DMS53 (cell line): ENCODE data around the gene JDP2.
"Not testable (repeated sequence)": the region's sequence is repeated elsewhere in the genome, so short reads cannot be mapped to it uniquely, and the experiment has no call there.

Source experiments
- DNase-seq: peaks from one replicate; lab custom pipeline; 2025; lab: John Stamatoyannopoulos, UW

Gene JDP2, protein sequence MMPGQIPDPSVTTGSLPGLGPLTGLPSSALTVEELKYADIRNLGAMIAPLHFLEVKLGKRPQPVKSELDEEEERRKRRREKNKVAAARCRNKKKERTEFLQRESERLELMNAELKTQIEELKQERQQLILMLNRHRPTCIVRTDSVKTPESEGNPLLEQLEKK

DNA sequence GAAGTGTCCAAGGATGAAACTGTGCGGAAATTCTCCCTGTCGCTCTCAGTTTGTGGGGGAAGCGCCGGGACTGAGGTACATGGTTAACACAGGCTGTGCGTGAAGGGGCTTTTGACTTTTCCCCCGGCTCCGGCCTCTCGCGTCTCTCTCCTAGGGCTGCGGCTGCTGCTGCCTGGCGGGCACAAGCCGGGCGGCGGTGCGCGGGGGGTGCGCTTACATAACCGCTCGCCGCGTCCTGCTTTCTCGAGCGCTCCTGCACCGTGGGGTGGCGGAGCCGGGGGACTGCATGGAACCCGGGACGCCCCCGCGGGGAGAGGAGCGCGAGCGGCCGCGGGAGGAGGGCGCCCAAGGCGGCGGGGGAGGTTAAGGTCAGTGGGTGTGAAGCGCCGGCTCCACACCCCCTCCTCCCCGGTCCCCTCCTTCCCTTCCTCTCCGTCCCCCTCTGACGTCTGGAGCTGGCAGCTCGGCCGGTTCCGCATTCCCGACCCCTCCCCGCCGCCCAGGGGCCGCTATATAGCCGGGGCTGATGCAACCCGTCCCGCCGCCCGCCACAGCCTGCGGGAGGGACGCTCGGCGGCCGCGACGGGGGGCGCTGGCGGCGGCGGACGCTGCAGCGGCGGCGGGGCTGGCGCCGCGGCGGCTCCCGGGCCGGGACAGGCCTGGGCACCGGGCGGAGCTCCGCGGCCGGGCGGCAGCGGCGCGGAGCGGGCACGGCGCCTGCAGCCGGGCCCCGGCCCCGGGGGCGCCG is at the start of gene JDP2:
TSS of gene JDP2 (plus strand) at position 541 of the 748 bp plus-strand sequence. CDS start 9,899 bp downstream, outside the sequence.
- peak; percentile 74 for DNase-seq

GRCh38 chr14:75379246-75379929 is 48.4 kb upstream of the JDP2 start:
- DNase-seq = no peak

- DNase-seq = no peak
Observed at GRCh38 chr14:75379930-75380270, 47.9 kb upstream of the JDP2 start.

DNA sequence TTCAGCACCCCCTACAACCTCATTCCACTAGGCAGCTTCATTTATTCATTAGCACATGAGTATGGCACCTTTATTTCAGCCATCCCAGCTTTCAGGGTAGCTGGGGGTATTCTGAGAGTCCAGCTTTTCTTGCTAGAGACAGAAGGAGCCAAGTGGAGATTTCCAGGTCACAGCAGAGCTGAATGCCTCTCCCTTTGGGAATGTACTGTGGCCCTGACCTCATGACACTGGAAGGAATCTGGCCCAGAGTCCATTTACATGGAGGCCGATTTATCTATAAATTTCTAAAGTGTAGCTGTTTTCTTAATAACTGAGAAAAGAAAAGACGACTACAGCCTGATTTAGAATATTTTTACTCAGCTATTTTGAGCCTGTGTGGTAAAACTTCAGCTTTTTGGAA is 47.2 kb upstream of the JDP2 start:
- DNase-seq = no peak

DNA sequence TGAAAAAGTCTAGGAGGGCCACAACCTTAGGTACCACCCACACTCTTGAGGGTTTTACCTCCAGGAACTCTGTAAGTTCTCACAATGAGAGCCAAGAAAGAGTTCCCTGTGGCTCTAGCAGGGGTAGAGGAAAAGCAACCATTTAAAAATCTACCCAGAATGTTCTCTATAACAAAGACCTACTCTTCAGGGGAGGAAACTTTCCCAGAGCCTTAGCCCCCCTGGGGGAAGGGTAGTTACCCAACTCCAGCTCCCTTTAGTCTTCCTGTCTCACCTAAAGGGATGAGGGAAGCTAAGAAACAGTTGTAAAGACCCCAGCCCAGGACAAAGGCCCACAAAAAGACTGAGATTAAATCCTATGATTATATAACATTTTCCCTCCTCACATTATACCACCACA is 46.2 kb upstream of the JDP2 start:
- DNase-seq = no peak

- not testable (repeated sequence) for DNase-seq
Observed at GRCh38 chr14:75383219-75383618, 44.6 kb upstream of the JDP2 start.

DNA sequence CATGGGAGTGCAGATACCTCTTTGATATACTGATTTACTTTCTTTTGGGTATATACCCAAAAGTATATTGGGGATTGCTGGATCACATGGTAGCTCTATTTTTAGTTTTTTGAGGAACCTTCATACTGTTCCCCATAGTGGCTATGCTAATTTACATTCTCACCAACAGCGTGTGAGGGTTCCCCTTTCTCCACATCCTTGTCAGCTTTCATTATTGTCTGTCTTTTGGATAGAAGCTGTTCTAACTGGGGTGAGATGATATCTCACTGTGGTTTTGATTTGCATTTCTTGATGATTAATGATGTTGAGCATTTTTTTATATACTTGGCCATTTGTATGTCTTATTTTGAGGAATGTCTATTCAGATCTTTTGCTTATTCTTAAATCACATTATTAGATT is 44.1 kb upstream of the JDP2 start:
- DNase-seq = no peak

- DNase-seq = no peak
Observed at GRCh38 chr14:75389679-75390078, 38.1 kb upstream of the JDP2 start.

- no peak for DNase-seq
Observed at GRCh38 chr14:75390183-75390582, 37.6 kb upstream of the JDP2 start.

GRCh38 chr14:75391953-75392352 is 35.9 kb upstream of the JDP2 start:
- no peak for DNase-seq

DNA sequence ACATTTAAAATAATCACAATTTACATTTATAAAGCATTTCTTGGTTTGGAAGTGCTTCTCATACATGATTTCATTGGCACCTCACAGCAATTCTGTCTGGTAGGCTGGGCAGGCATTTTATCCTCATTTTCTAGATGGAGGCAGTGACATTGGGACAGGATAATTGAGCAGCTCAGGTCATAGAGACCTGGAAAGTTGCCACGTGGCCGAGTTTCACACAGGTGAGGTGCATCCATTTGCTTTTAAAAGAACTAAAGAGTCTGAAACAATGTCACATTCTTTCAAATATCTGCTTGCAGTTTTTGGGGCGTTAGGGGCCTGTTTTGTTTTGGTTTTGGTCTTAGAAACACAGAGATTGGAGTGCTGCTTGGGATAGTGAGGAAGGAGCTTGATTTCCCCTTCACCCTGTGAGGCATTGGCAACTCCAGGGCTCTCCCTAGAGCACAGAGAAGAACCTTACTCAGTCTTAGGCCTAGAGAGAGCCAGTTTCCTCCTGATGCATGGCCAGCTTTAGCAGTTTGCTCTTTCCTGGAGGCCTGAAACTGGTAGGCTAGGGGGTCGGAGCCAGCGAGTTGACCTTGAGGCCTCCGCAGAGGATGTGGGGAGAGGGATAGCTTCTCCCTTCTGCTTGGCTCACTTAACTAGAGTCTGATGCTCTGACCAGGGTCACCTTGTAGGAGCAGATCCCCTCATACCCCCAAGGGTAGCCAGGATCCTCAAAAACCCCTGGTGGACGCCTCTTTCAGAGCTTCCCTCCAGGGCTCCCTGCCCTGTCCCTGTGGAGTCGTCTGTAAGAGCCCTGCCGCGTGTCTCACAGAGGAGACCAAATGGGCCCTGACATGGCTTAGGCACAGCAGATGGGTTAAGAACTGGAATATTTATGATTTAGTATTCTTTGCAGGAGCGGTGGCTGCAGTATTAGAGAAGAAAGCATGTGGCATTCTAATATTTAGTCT is 34.9 kb upstream of the JDP2 start:
- no peak for DNase-seq

- DNase-seq = no peak
Observed at GRCh38 chr14:75393794-75394193, 34.0 kb upstream of the JDP2 start.

DNA sequence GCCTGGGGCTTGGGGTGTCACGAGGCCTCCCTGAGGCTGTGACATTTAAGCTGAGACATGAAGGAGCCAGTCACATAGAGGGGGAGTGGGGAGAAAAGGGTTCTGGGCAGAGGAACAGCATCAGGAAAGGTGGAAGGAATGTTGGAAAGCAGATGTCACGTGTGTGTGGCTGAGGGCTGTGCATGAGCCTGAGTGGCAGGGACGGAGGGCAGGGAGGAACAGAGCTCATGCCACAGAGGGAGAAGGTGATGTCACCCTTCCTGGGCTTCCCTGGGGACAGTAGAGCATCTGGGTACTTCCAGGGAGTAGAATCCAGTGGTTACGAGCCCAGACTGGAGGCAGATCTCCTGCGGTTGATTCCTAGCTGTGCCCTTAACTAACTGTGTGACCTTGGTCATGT is 32.0 kb upstream of the JDP2 start:
- no peak for DNase-seq

GRCh38 chr14:75399321-75399720 is 28.5 kb upstream of the JDP2 start:
- no peak for DNase-seq

GRCh38 chr14:75399843-75400775 is 27.7 kb upstream of the JDP2 start:
- peak; percentile 63 for DNase-seq

DNA sequence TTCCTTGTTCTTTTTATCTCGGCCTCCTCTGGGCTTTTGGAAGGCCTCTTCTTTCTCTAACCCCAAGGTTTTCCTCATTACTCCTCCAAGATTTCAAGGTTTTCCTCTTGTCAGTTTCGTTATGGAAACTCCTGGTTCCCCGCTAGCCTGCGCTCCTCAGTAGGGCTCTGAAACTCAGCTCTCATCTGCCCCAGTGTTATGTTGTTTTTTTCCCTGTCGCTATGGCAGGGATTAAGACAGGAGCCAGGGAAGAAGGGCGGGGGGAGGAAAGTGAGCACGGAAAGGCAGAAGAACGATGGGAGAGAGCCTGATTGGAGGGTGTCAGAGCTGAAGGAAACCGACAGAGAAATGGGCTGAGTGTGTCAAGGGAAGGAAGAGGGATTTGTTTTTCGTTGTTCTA is 26.5 kb upstream of the JDP2 start:
- DNase-seq = no peak

GRCh38 chr14:75402867-75403413 is 24.9 kb upstream of the JDP2 start:
- DNase-seq = no peak

DNA sequence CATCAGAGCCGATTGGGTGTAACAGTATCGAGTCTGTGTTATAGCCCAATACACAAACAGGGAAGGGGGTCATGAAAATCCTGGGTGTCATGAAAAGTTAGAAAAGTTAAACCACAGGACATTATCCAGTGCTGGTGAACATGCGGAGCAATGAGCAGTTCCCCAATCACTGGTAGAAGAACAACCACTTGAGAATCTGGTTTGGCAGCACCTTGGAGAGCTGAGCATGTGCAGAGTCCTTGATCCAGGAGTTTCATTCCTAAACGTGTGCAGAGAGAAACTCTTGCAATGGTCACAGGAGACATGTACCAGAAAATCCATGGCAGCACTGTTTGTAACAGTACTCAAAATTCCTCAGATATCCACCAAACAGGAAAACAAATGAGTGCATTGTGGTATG is 23.0 kb upstream of the JDP2 start:
- no peak for DNase-seq

- DNase-seq = no peak
Observed at GRCh38 chr14:75406102-75406501, 21.7 kb upstream of the JDP2 start.

- DNase-seq = no peak
Observed at GRCh38 chr14:75406856-75407255, 21.0 kb upstream of the JDP2 start.
